HEK293 (cell line): ENCODE measurements around the gene GLIPR1L2.

Experiments
- AEBP2 ChIP-seq: fragments of 450-650 bp; formaldehyde crosslinking; IDR thresholded peaks from 2 replicates; pipeline ENCODE4 v1.5.1; 2016; ENCODE audit warnings: missing biosample characterization, missing genetic modification characterization, borderline replicate concordance
- CTCF ChIP-seq: fragments of 450-650 bp; formaldehyde crosslinking; IDR thresholded peaks from 2 replicates; pipeline ENCODE4 v1.5.1; 2016; ENCODE audit warnings: missing biosample characterization, missing genetic modification characterization
- ELK4 ChIP-seq: IDR thresholded peaks from 2 replicates; pipeline ENCODE4 v1.6.1; 2011; ENCODE audit warnings: mild to moderate bottlenecking, low read depth, low read length, borderline replicate concordance
- HOXA7 ChIP-seq: sonication (generic); formaldehyde crosslinking; IDR thresholded peaks from 2 replicates; pipeline ENCODE4 v1.8.1; 2022; ENCODE audit warnings: missing genetic modification reagents, borderline replicate concordance
- OSR2 ChIP-seq: fragments of 450-650 bp; formaldehyde crosslinking; IDR thresholded peaks from 2 replicates; pipeline ENCODE4 v1.5.1; 2016; ENCODE audit warnings: missing biosample characterization, missing genetic modification characterization
- PRDM2 ChIP-seq: fragments of 450-650 bp; formaldehyde crosslinking; IDR thresholded peaks from 2 replicates; pipeline ENCODE4 v1.5.1; 2016; ENCODE audit warnings: missing biosample characterization, missing genetic modification characterization, borderline replicate concordance
- REST ChIP-seq: fragments of 450-650 bp; formaldehyde crosslinking; IDR thresholded peaks from 2 replicates; pipeline ENCODE4 v1.5.1; 2016; ENCODE audit warnings: missing biosample characterization, missing genetic modification characterization
- TSHZ1 ChIP-seq: fragments of 450-650 bp; formaldehyde crosslinking; IDR thresholded peaks from 2 replicates; pipeline ENCODE4 v1.5.1; 2016; ENCODE audit warnings: missing biosample characterization, missing genetic modification characterization, borderline replicate concordance
- ZBTB17 ChIP-seq: fragments of 450-650 bp; formaldehyde crosslinking; IDR thresholded peaks from 2 replicates; pipeline ENCODE4 v1.5.1; 2016; ENCODE audit warnings: missing biosample characterization, missing genetic modification characterization
- ZBTB7A ChIP-seq: fragments of 450-650 bp; formaldehyde crosslinking; IDR thresholded peaks from 2 replicates; pipeline ENCODE4 v1.5.1; 2016; ENCODE audit warnings: low read depth, missing biosample characterization, missing genetic modification characterization
- ZNF175 ChIP-seq: fragments of 450-650 bp; formaldehyde crosslinking; IDR thresholded peaks from 2 replicates; pipeline ENCODE4 v1.5.1; 2016; ENCODE audit warnings: missing biosample characterization, missing genetic modification characterization
- ZNF24 ChIP-seq: fragments of 450-650 bp; formaldehyde crosslinking; IDR thresholded peaks from 2 replicates; pipeline ENCODE4 v1.5.1; 2016; ENCODE audit warnings: missing biosample characterization, missing genetic modification characterization
- ZNF350 ChIP-seq: fragments of 450-650 bp; formaldehyde crosslinking; IDR thresholded peaks from 2 replicates; pipeline ENCODE4 v1.5.0; 2017; ENCODE audit warnings: missing biosample characterization, mild to moderate bottlenecking, missing genetic modification characterization
- ZNF449 ChIP-seq: fragments of 450-650 bp; formaldehyde crosslinking; IDR thresholded peaks from 2 replicates; pipeline ENCODE4 v1.5.1; 2017; ENCODE audit warnings: missing biosample characterization, mild to moderate bottlenecking, missing genetic modification characterization, moderate library complexity

GRCh38 chr12:75437564-75437963, 46.7 kb downstream of the GLIPR1L2 start:
- TF ChIP-seq CTCF (tag by site-specific recombination) (no peak), ZNF449 (no peak), ZNF350 (tag by site-specific recombination) (no peak), HOXA7 (CRISPR knock-in tag) (no peak), PRDM2 (tag by site-specific recombination) (no peak), TSHZ1 (tag by site-specific recombination) (no peak), ELK4 (no peak), REST (tag by site-specific recombination) (no peak), ZNF24 (tag by site-specific recombination) (no peak), ZBTB17 (tag by site-specific recombination) (no peak), OSR2 (tag by site-specific recombination) (no peak), ZNF175 (no peak), ZBTB7A (no peak), AEBP2 (tag by site-specific recombination) (no peak)
